Measurements from ENCODE around the gene DGCR2. TPM values are rescaled to one million over a fixed set of nuclear protein-coding genes. Genes with fewer than 3 reads are reported as not detected.
"Not testable (repeated sequence)": the region's sequence is repeated elsewhere in the genome, so short reads cannot be mapped to it uniquely, and the experiment has no call there.

DGCR2 gene
- total and polyA plus RNA-seq, 12 donors = 24.3 to 70.1 (median 51.9) TPM

DNA sequence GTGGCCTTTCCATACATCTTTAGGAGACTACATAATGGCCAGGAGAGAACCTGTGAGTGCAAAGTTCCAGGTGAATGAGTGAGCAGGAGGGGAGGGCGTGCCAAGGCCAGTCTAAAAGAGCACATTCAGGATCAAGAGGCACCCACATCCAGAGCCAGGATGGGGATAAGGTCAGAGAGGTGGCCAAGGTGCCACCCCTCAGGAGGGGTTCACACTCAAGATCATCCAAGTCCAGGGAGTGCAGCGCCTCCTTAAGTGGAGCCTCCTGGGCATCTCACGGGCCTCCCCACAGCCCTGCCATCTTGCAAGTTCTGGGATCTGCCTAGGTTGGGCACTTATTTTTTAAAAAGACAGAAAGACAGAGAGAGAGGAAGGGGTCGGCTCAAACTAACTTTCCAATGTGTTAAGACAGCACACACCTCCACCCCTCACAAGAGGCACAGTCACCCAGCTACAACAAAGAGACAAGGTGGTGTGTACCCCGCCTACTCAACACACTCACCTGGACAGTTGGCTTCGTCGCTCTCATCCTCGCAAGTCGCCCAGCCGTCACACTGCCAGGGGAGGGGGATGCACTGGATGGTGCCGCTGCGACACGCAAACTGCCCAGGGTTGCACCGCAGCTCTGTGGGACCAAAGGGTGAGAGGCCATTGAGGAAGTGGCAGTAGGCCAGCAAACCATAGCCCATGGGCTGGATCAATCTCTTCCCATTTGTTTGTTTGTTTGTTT lies 33.2 kb downstream of the DGCR2 start:
- H3K27ac ChIP-seq = no peak overlapping the region
- intact Hi-C loops (cut with DNase I) = no loop called here
- DNase-seq = no peak
- H3K36me3 ChIP-seq (replicated peaks in 1 of 2) = no peaks in the 10 kb centered on the region
- WGBS, 4 donors = 96 to 98% (median 97%) methylated on average over 14 of the region's 14 CpGs
- peaks cover 16 to 17% of the 10 kb centered on the region in 2 donors for H3K4me1 ChIP-seq (replicated peaks in 1 of 2)
- H3K27me3 ChIP-seq = no peaks in the 10 kb centered on the region
- no peak overlapping the region for H3K4me3 ChIP-seq
- TF ChIP-seq, protein P1, sequence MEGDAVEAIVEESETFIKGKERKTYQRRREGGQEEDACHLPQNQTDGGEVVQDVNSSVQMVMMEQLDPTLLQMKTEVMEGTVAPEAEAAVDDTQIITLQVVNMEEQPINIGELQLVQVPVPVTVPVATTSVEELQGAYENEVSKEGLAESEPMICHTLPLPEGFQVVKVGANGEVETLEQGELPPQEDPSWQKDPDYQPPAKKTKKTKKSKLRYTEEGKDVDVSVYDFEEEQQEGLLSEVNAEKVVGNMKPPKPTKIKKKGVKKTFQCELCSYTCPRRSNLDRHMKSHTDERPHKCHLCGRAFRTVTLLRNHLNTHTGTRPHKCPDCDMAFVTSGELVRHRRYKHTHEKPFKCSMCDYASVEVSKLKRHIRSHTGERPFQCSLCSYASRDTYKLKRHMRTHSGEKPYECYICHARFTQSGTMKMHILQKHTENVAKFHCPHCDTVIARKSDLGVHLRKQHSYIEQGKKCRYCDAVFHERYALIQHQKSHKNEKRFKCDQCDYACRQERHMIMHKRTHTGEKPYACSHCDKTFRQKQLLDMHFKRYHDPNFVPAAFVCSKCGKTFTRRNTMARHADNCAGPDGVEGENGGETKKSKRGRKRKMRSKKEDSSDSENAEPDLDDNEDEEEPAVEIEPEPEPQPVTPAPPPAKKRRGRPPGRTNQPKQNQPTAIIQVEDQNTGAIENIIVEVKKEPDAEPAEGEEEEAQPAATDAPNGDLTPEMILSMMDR (IDR thresholded peaks at IDR 0.05) = no peak
- TF ChIP-seq POLR2A (IDR thresholded peaks at IDR 0.05) = no peak
- no peaks in the 10 kb centered on the region for H3K9me3 ChIP-seq (replicated peaks in 1 of 3)

DNA sequence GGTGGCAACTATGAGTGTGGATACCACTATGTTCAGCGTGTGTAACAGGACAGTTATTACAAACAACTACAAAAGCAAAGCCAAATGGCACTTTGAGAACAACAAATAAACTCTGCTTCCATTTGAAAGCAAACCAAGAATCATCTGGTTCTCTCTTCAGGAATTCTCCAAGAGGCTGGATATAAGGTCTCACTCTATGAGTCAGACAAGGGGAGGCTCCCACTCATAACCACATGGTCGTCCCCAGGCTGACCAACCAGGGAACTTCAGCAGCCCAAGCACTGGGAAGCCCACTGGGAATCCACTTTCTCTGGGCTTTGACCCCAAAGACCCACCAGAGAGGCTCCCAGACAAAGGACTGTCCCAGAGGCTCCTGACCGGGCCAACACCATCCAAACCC lies 35.3 kb downstream of the DGCR2 start:
- Histone ChIP-seq H3K4me3 (no peak overlapping the region), H3K36me3 (replicated peaks in 1 of 2) (no peaks in the 10 kb centered on the region), H3K27ac (peak overlapping the region in 1 of 5 donors; percentile 37), H3K27me3 (no peaks in the 10 kb centered on the region), H3K4me1 (replicated peaks in 1 of 2) (peaks cover 16 to 17% of the 10 kb centered on the region in 2 donors), H3K9me3 (replicated peaks in 1 of 3) (no peaks in the 10 kb centered on the region)
- DNase-seq = no peak
- WGBS, 4 donors = 86 to 93% (median 89%) methylated on average over 3 of the region's 3 CpGs
- intact Hi-C loops (cut with DNase I) = no loop called here
- TF ChIP-seq, protein P1 (IDR thresholded peaks at IDR 0.05) = no peak
- no peak for TF ChIP-seq POLR2A (IDR thresholded peaks at IDR 0.05)

DNA sequence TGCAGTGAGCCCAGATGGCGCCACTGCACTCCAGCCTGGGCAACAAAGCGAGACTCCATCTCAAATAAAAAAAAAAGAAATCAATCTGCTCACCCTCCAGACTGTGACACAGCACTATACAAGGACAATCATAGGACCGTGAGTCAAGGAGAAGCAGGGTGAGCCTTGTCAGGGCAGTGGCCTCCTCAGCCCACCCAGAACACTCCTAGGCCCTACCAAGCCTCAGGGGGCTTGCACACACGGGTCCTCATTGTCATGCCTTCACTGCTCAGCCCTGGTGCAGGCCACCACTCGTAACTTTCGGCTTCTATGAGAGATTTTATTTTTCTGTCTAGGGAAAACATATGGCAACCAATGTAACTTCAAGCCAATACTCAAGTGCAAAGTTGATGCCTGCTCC lies 35.8 kb downstream of the DGCR2 start:
- no peak overlapping the region for H3K4me3 ChIP-seq
- H3K36me3 ChIP-seq (replicated peaks in 1 of 2) = no peaks in the 10 kb centered on the region
- TF ChIP-seq, protein P1 (IDR thresholded peaks at IDR 0.05) = no peak
- no peak for TF ChIP-seq POLR2A (IDR thresholded peaks at IDR 0.05)
- H3K4me1 ChIP-seq (replicated peaks in 1 of 2) = peaks cover 16 to 17% of the 10 kb centered on the region in 2 donors
- intact Hi-C loops (cut with DNase I) = no loop called here
- peak overlapping the region in 2 of 5 donors; percentile 37 to 41 for H3K27ac ChIP-seq
- H3K27me3 ChIP-seq = no peaks in the 10 kb centered on the region
- no peaks in the 10 kb centered on the region for H3K9me3 ChIP-seq (replicated peaks in 1 of 3)
- 76 to 81% (median 80%) methylated on average over 4 to 6 of the region's 6 CpGs for WGBS, 4 donors
- DNase-seq = no peak

DNA sequence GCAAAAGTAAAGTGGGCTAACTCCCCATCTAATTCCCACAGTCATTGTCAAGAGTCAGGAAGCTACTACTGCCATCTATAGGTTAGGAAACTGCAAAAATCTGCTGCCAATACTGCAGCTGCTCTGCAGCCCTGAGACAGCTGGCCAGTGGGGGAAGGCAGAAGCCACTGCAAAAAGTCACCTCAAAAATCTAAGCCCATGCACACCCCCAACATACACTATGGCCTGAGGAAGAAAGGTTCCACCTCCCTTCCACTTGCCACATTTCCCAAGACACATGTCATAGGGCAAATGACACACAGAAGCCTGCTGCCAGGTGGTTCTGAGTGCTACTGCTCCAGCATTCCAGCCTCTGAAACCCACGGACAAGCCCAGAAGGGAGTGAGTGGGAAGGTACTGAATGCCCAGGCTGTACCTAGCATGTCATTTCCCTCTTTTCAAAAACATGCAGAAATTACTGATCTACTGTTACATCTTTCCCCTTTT lies 36.9 kb downstream of the DGCR2 start:
- no peaks in the 10 kb centered on the region for H3K27me3 ChIP-seq
- H3K4me3 ChIP-seq = no peak overlapping the region
- DNase-seq = no peak
- TF ChIP-seq, protein P1 (IDR thresholded peaks at IDR 0.05) = peak in 3 of 6 experiments; percentile 16 to 38 (median 31)
- no peak for TF ChIP-seq POLR2A (IDR thresholded peaks at IDR 0.05)
- WGBS, 4 donors = 9 to 18% (median 15%) methylated on average over 1 of the region's 1 CpG
- peaks cover 16 to 17% of the 10 kb centered on the region in 2 donors for H3K4me1 ChIP-seq (replicated peaks in 1 of 2)
- H3K9me3 ChIP-seq (replicated peaks in 1 of 3) = no peaks in the 10 kb centered on the region
- intact Hi-C loops (cut with DNase I) = no loop called here
- H3K27ac ChIP-seq = peak overlapping the region in 4 of 5 donors; percentile 7 to 40 (median 30)
- no peaks in the 10 kb centered on the region for H3K36me3 ChIP-seq (replicated peaks in 1 of 2)

DNA sequence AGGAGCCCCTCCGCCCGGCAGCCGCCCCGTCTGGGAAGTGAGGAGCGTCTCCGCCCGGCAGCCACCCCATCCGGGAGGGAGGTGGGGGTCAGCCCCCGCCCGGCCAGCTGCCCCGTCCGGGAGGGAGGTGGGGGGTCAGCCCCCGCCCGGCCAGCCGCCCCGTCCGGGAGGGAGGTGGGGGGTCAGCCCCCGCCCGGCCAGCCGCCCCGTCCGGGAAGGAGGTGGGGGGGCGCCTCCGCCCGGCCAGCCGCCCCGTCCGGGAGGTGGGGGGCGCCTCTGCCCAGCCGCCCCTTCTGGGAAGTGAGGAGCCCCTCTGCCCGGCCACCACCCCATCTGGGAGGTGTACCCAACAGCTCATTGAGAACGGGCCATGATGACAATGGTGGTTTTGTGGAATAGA lies 37.6 kb downstream of the DGCR2 start:
- H3K27me3 ChIP-seq; H3K27ac ChIP-seq; H3K9me3 ChIP-seq (replicated peaks in 1 of 3); intact Hi-C loops (cut with DNase I); H3K4me3 ChIP-seq; H3K36me3 ChIP-seq (replicated peaks in 1 of 2); DNase-seq: not testable (repeated sequence)
- peaks cover 16 to 17% of the 10 kb centered on the region in 2 donors for H3K4me1 ChIP-seq (replicated peaks in 1 of 2)
- 73 to 100% (median 73%) methylated on average over 2 to 18 of the region's 32 CpGs; no CpG with 5 or more reads in 1 of the 4 donors for WGBS, 4 donors

DNA sequence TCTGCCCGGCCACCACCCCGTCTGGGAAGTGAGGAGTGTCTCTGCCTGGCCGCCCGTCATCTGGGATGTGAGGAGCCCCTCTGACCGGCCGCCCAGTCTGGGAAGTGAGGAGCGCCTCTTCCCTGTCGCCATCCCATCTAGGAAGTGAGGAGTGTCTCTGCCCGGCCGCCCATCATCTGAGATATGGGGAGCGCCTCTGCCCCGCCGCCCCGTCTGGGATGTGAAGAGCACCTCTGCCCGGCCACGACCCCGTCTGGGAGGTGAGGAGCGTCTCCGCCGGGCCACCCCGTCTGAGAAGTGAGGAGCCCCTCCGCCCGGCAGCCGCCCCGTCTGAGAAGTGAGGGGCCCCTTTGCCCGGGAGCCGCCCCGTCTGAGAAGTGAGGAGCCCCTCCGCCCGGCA lies 38.1 kb downstream of the DGCR2 start:
- H3K36me3 ChIP-seq (replicated peaks in 1 of 2); intact Hi-C loops (cut with DNase I); H3K27ac ChIP-seq; DNase-seq; H3K9me3 ChIP-seq (replicated peaks in 1 of 3); H3K4me3 ChIP-seq; H3K27me3 ChIP-seq: not testable (repeated sequence)
- WGBS, 4 donors = 98 to 99% methylated on average over 11 to 16 of the region's 30 CpGs; no CpG with 5 or more reads in 2 of the 4 donors
- H3K4me1 ChIP-seq (replicated peaks in 1 of 2) = peaks cover 16 to 17% of the 10 kb centered on the region in 2 donors

Data from adrenal gland (tissue), 12 donors.